GM23338 (cell line): ENCODE results near the gene CEND1. TPM values are rescaled to one million over a fixed set of nuclear protein-coding genes. Genes with fewer than 3 reads are reported as not detected.

ENCODE experiments used
- POLR2AphosphoS5 ChIP-seq: IDR thresholded peaks from 2 replicates; pipeline ENCODE4 v1.6.1; 2016; ENCODE audit warnings: antibody characterized with exemption, low read depth
- REST ChIP-seq: IDR thresholded peaks from one replicate; pipeline ENCODE4 v1.6.1; 2018; ENCODE audit warnings: antibody characterized with exemption; ENCODE audit not compliant: unreplicated experiment
- polyA plus RNA-seq: library from polyadenylated mRNA; unstranded; fragments of >200 nt; fragmentation: Nextera tagmentation; extraction: Ambion mirVana; gene quantifications from 2 replicates; pipeline ENCODE4 v1.2.1, GENCODE V29; 2016
- small RNA-seq: library from RNA; depleted of rRNA; stranded (forward); fragments of <200 nt; gene quantifications from one replicate; pipeline ENCODE3, GENCODE V24; 2014; ENCODE audit warnings: low replicate concordance
- total RNA-seq: library from RNA; depleted of rRNA; stranded (reverse); fragments of >200 nt; shearing (Covaris generic); gene quantifications from 2 replicates; pipeline ENCODE4 v1.2.3, GENCODE V29; 2014; rRNA removed

CEND1 gene
- total and polyA plus RNA-seq, 2 experiments from 2014 or later = 4.8 to 5.5 TPM

DNA sequence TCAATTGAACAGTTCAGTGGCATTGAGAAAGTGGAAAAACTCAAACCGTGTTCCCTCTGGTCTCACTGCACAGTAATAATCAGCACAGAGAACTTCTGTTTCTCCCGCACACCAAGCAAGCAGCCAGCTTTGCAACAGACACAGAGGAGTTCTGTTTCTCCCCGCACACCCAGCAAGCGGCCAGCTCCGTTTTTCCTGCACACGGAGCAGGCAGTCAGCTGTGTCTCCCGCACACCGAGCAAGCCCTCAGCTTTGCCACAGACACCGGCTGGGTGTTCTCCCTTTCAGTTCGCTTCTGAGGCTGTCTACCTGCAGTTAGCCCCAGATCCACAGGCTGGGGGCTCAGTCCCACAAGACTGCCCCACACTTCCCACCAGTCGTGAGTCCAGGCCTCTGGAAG, 52.5 kb downstream of the CEND1 start (continued):
- TF ChIP-seq REST = no peak
- TF ChIP-seq POLR2AphosphoS5 = no peak

Small RNA genes lying within 50 kb of the gene (small RNA-seq; reads per million reads assigned to genes)
- gene SNORA52 = not detected

Other genes starting within 250 kb of the CEND1 start
- 1.3 and 1.8 TPM in 2 replicates for gene LMNTD2, start 229.4 kb downstream of the CEND1 start, total RNA-seq
- 1.9 and 2.1 TPM in 2 replicates for gene LMNTD2, start 229.4 kb downstream of the CEND1 start, polyA plus RNA-seq
- gene RASSF7, start 229.1 kb downstream of the CEND1 start, total RNA-seq = 59.1 and 64.8 TPM in 2 replicates
- gene RASSF7, start 229.1 kb downstream of the CEND1 start, polyA plus RNA-seq = 37.6 and 39.6 TPM in 2 replicates
- 33.9 and 45.9 TPM in 2 replicates for gene PHRF1, start 213.6 kb downstream of the CEND1 start, total RNA-seq
- 11.0 and 11.6 TPM in 2 replicates for gene PHRF1, start 213.6 kb downstream of the CEND1 start, polyA plus RNA-seq
- 13.8 and 17.3 TPM in 2 replicates for gene IRF7, start 174.1 kb downstream of the CEND1 start, total RNA-seq
- 11.4 and 12.3 TPM in 2 replicates for gene IRF7, start 174.1 kb downstream of the CEND1 start, polyA plus RNA-seq
- not detected in 2 replicates for gene CDHR5, start 165.1 kb downstream of the CEND1 start, total RNA-seq
- gene CDHR5, start 165.1 kb downstream of the CEND1 start, polyA plus RNA-seq = not detected in 2 replicates
- gene SCT, start 162.9 kb downstream of the CEND1 start, total RNA-seq = not detected in 2 replicates
- gene SCT, start 162.9 kb downstream of the CEND1 start, polyA plus RNA-seq = 2.6 and 3.8 TPM in 2 replicates
- gene DRD4, start 152.8 kb downstream of the CEND1 start, total RNA-seq = 0.27 and 1.0 TPM in 2 replicates
- gene DRD4, start 152.8 kb downstream of the CEND1 start, polyA plus RNA-seq = 1.3 and 1.8 TPM in 2 replicates
- gene DEAF1, start 94.9 kb downstream of the CEND1 start, total RNA-seq = 33.5 and 42.6 TPM in 2 replicates
- 47.8 and 49.3 TPM in 2 replicates for gene DEAF1, start 94.9 kb downstream of the CEND1 start, polyA plus RNA-seq
- 12.8 and 13.1 TPM in 2 replicates for gene TMEM80, start 94.3 kb downstream of the CEND1 start, total RNA-seq
- gene TMEM80, start 94.3 kb downstream of the CEND1 start, polyA plus RNA-seq = 25.1 and 25.4 TPM in 2 replicates
- gene EPS8L2, start 83.9 kb downstream of the CEND1 start, total RNA-seq = 34.1 and 38.7 TPM in 2 replicates
- 56.5 and 59.4 TPM in 2 replicates for gene EPS8L2, start 83.9 kb downstream of the CEND1 start, polyA plus RNA-seq
- gene TALDO1, start 42.6 kb downstream of the CEND1 start, total RNA-seq = 339 and 353 TPM in 2 replicates
- 402 and 411 TPM in 2 replicates for gene TALDO1, start 42.6 kb downstream of the CEND1 start, polyA plus RNA-seq
- 28.0 and 51.0 TPM in 2 replicates for gene GATD1, start 12.6 kb downstream of the CEND1 start, total RNA-seq
- 39.3 and 44.9 TPM in 2 replicates for gene GATD1, start 12.6 kb downstream of the CEND1 start, polyA plus RNA-seq
- 41.2 and 46.4 TPM in 2 replicates for gene SLC25A22, start 8.2 kb upstream of the CEND1 start, total RNA-seq
- 20.2 and 21.0 TPM in 2 replicates for gene SLC25A22, start 8.2 kb upstream of the CEND1 start, polyA plus RNA-seq
- 26.0 and 37.6 TPM in 2 replicates for gene PIDD1, start 15.1 kb upstream of the CEND1 start, total RNA-seq
- gene PIDD1, start 15.1 kb upstream of the CEND1 start, polyA plus RNA-seq = 22.7 and 25.6 TPM in 2 replicates
- gene RPLP2, start 19.9 kb upstream of the CEND1 start, total RNA-seq = 428 and 518 TPM in 2 replicates
- gene RPLP2, start 19.9 kb upstream of the CEND1 start, polyA plus RNA-seq = 1,782 and 2,023 TPM in 2 replicates
- gene PNPLA2, start 28.8 kb upstream of the CEND1 start, total RNA-seq = 33.4 and 45.6 TPM in 2 replicates
- 31.1 and 32.3 TPM in 2 replicates for gene PNPLA2, start 28.8 kb upstream of the CEND1 start, polyA plus RNA-seq
- 58.0 and 64.1 TPM in 2 replicates for gene CRACR2B, start 37.8 kb upstream of the CEND1 start, total RNA-seq
- 55.9 and 59.4 TPM in 2 replicates for gene CRACR2B, start 37.8 kb upstream of the CEND1 start, polyA plus RNA-seq
- 109 and 119 TPM in 2 replicates for gene CD151, start 42.9 kb upstream of the CEND1 start, total RNA-seq
- gene CD151, start 42.9 kb upstream of the CEND1 start, polyA plus RNA-seq = 62.9 and 64.4 TPM in 2 replicates
- gene POLR2L, start 52.4 kb upstream of the CEND1 start, total RNA-seq = 32.2 and 34.0 TPM in 2 replicates
- gene POLR2L, start 52.4 kb upstream of the CEND1 start, polyA plus RNA-seq = 369 TPM in 2 replicates
- gene TSPAN4, start 52.8 kb upstream of the CEND1 start, total RNA-seq = 145 and 150 TPM in 2 replicates
- 76.8 and 88.4 TPM in 2 replicates for gene TSPAN4, start 52.8 kb upstream of the CEND1 start, polyA plus RNA-seq
- gene CHID1, start 120.7 kb upstream of the CEND1 start, total RNA-seq = 51.2 and 67.3 TPM in 2 replicates
- 54.1 and 55.4 TPM in 2 replicates for gene CHID1, start 120.7 kb upstream of the CEND1 start, polyA plus RNA-seq
- gene AP2A2, start 135.8 kb upstream of the CEND1 start, total RNA-seq = 36.4 and 47.5 TPM in 2 replicates
- gene AP2A2, start 135.8 kb upstream of the CEND1 start, polyA plus RNA-seq = 23.7 and 28.4 TPM in 2 replicates
- gene MUC6, start 246.6 kb upstream of the CEND1 start, total RNA-seq = not detected in 2 replicates
- not detected in 2 replicates for gene MUC6, start 246.6 kb upstream of the CEND1 start, polyA plus RNA-seq